Upper lobe of left lung (tissue), 4 donors: Measurements from ENCODE around the gene PHKB.

Source experiments
- CTCF ChIP-seq, 6 experiments: fragments of 450-650 bp in 4 of 6; fragments of 200-600 bp in 2 of 6; sonication (generic) in 2 of 6; IDR thresholded peaks; one replicate each; pipeline ENCODE4 v1.5.1; 2016 to 2019; ENCODE audit warnings: antibody characterized with exemption in 6 of 6
- EP300 ChIP-seq, 4 donors: sonication (generic); formaldehyde crosslinking; IDR thresholded peaks; one replicate each; pipeline ENCODE4 v1.5.1; 2017; ENCODE audit warnings: antibody characterized with exemption in 4 of 4, control low read depth in 2 of 4
- POLR2A ChIP-seq, 4 donors: fragments of 450-650 bp; IDR thresholded peaks; one replicate each; pipeline ENCODE4 v1.5.1; 2016 to 2017; ENCODE audit warnings: antibody characterized with exemption in 4 of 4, mild to moderate bottlenecking in 2 of 4
- POLR2AphosphoS5 ChIP-seq, 2 donors: sonication (generic); formaldehyde crosslinking; IDR thresholded peaks; one replicate each; pipeline ENCODE4 v1.5.1; 2017; ENCODE audit warnings: antibody characterized with exemption in 2 of 2

GRCh38 chr16:47562366-47562765 is 101.2 kb downstream of the PHKB start:
- TF ChIP-seq CTCF (IDR thresholded peaks at IDR 0.05) = no peak
- no peak for TF ChIP-seq POLR2A (IDR thresholded peaks at IDR 0.05)
- no peak for TF ChIP-seq POLR2AphosphoS5 (IDR thresholded peaks at IDR 0.05)
- TF ChIP-seq EP300 (IDR thresholded peaks at IDR 0.05) = no peak
